MM.1S (cell line): ENCODE data around the gene ADCY2.

Experiments
- DNase-seq: peaks from one replicate; pipeline ENCODE4 v3.0.0-alpha.2; 2015
- H2AFZ ChIP-seq: fragments of 300-600 bp; sonication (generic); 2 replicates; pipeline ENCODE4 v1.6.0; 2016; ENCODE audit warnings: antibody characterized with exemption, low read length
- H3F3A ChIP-seq: fragments of 300-600 bp; sonication (generic); 2 replicates; pipeline ENCODE4 v1.6.1; 2016; ENCODE audit warnings: mild to moderate bottlenecking, antibody characterized with exemption, low read length, moderate library complexity, mixed read lengths; ENCODE audit not compliant: insufficient read depth
- H3K27ac ChIP-seq: fragments of 300-600 bp; sonication (generic); 2 replicates; pipeline ENCODE4 v1.5.1; 2016; ENCODE audit warnings: mild to moderate bottlenecking, low read length
- H3K27me3 ChIP-seq: fragments of 300-600 bp; sonication (generic); replicated peaks from 2 replicates; pipeline ENCODE4 v1.6.0; 2016; ENCODE audit warnings: low read length; ENCODE audit not compliant: insufficient read depth
- H3K36me3 ChIP-seq: fragments of 300-600 bp; sonication (generic); replicated peaks from 2 replicates; pipeline ENCODE4 v1.6.1; 2016; ENCODE audit warnings: mild to moderate bottlenecking, low read length, mixed read lengths; ENCODE audit not compliant: insufficient read depth
- H3K4me1 ChIP-seq: fragments of 300-600 bp; sonication (generic); 2 replicates; pipeline ENCODE4 v1.6.1; 2016; ENCODE audit warnings: low read length, mixed read lengths
- H3K4me2 ChIP-seq: fragments of 300-600 bp; sonication (generic); 2 replicates; pipeline ENCODE4 v1.6.0; 2016; ENCODE audit warnings: low read depth, low read length
- H3K4me3 ChIP-seq: fragments of 300-600 bp; sonication (generic); 2 replicates; pipeline ENCODE4 v1.5.1; 2016; ENCODE audit warnings: low read length, mixed read lengths
- H3K79me2 ChIP-seq: fragments of 300-600 bp; sonication (generic); 2 replicates; pipeline ENCODE4 v1.6.1; 2016; ENCODE audit warnings: mixed run types, low read length, mixed read lengths
- H3K9ac ChIP-seq: fragments of 300-600 bp; sonication (generic); 2 replicates; pipeline ENCODE4 v1.6.1; 2016; ENCODE audit warnings: low read length, mixed read lengths
- H3K9me2 ChIP-seq: fragments of 300-600 bp; sonication (generic); replicated peaks from 2 replicates; pipeline ENCODE4 v1.6.1; 2016; ENCODE audit warnings: mild to moderate bottlenecking, low read length, mixed read lengths; ENCODE audit not compliant: insufficient read depth
- H3K9me3 ChIP-seq: fragments of 300-600 bp; sonication (generic); replicated peaks from 2 replicates; pipeline ENCODE4 v1.6.1; 2016; ENCODE audit warnings: mild to moderate bottlenecking, low read length, mixed read lengths; ENCODE audit not compliant: insufficient read depth
- H4K20me1 ChIP-seq: fragments of 300-600 bp; sonication (generic); 2 replicates; pipeline ENCODE4 v1.6.1; 2016; ENCODE audit warnings: mild to moderate bottlenecking, low read length, moderate library complexity, mixed read lengths; ENCODE audit not compliant: insufficient read depth
- EZH2 ChIP-seq: fragments of 300-600 bp; sonication (generic); optimal IDR thresholded peaks from 2 replicates; pipeline ENCODE3; 2017; ENCODE audit warnings: low read depth, mild to moderate bottlenecking, antibody characterized with exemption, low read length, mixed read lengths
- EZH2phosphoT487 ChIP-seq: fragments of 300-600 bp; sonication (generic); IDR thresholded peaks from 2 replicates; pipeline ENCODE4 v1.6.1; 2018; ENCODE audit warnings: antibody characterized with exemption, low read length
- TF ChIP-seq, protein P1 (sequence below): fragments of 300-600 bp; sonication (generic); IDR thresholded peaks from 2 replicates; pipeline ENCODE4 v1.5.1; 2016; ENCODE audit warnings: antibody characterized with exemption, low read length, mixed read lengths

ADCY2 gene

GRCh38 chr5:7875151-7875550 lies 479.2 kb downstream of the ADCY2 start:
- peaks cover 47% of the 10 kb centered on the region for H4K20me1 ChIP-seq
- peaks cover 94% of the 10 kb centered on the region for H3K79me2 ChIP-seq
- H3K9ac ChIP-seq, result no peak overlapping the region
- H3K9me2 ChIP-seq, result no peaks in the 10 kb centered on the region
- TF ChIP-seq EZH2phosphoT487, result no peak
- TF ChIP-seq, protein P1, sequence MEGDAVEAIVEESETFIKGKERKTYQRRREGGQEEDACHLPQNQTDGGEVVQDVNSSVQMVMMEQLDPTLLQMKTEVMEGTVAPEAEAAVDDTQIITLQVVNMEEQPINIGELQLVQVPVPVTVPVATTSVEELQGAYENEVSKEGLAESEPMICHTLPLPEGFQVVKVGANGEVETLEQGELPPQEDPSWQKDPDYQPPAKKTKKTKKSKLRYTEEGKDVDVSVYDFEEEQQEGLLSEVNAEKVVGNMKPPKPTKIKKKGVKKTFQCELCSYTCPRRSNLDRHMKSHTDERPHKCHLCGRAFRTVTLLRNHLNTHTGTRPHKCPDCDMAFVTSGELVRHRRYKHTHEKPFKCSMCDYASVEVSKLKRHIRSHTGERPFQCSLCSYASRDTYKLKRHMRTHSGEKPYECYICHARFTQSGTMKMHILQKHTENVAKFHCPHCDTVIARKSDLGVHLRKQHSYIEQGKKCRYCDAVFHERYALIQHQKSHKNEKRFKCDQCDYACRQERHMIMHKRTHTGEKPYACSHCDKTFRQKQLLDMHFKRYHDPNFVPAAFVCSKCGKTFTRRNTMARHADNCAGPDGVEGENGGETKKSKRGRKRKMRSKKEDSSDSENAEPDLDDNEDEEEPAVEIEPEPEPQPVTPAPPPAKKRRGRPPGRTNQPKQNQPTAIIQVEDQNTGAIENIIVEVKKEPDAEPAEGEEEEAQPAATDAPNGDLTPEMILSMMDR, result no peak
- TF ChIP-seq EZH2, result no peak
- H3K36me3 ChIP-seq, result peaks cover 48% of the 10 kb centered on the region
- H3K27ac ChIP-seq, result no peak overlapping the region
- H3K9me3 ChIP-seq, result no peaks in the 10 kb centered on the region
- peaks cover 38% of the 10 kb centered on the region for H3F3A ChIP-seq
- DNase-seq, result no peak
- no peaks in the 10 kb centered on the region for H3K27me3 ChIP-seq
- no peak overlapping the region for H3K4me3 ChIP-seq
- H3K4me1 ChIP-seq, result peaks cover 42% of the 10 kb centered on the region
- no peak overlapping the region for H2AFZ ChIP-seq
- no peak overlapping the region for H3K4me2 ChIP-seq

GRCh38 chr5:7876867-7877266 lies 480.9 kb downstream of the ADCY2 start:
- no peak overlapping the region for H3K4me2 ChIP-seq
- H3K27ac ChIP-seq, result no peak overlapping the region
- no peak overlapping the region for H3K4me3 ChIP-seq
- no peak for DNase-seq
- H3K36me3 ChIP-seq, result peaks cover 58% of the 10 kb centered on the region
- no peaks in the 10 kb centered on the region for H3K9me2 ChIP-seq
- H3K9me3 ChIP-seq, result no peaks in the 10 kb centered on the region
- no peaks in the 10 kb centered on the region for H3K27me3 ChIP-seq
- H2AFZ ChIP-seq, result no peak overlapping the region
- H4K20me1 ChIP-seq, result peaks cover 64% of the 10 kb centered on the region
- peaks cover 36% of the 10 kb centered on the region for H3K4me1 ChIP-seq
- H3K9ac ChIP-seq, result no peak overlapping the region
- TF ChIP-seq, protein P1, result no peak
- no peak for TF ChIP-seq EZH2
- TF ChIP-seq EZH2phosphoT487, result no peak
- peaks cover 96% of the 10 kb centered on the region for H3K79me2 ChIP-seq
- H3F3A ChIP-seq, result peaks cover 22% of the 10 kb centered on the region

GRCh38 chr5:7877851-7878250 lies 481.9 kb downstream of the ADCY2 start:
- H3K4me1 ChIP-seq, result peaks cover 27% of the 10 kb centered on the region
- peaks cover 62% of the 10 kb centered on the region for H3K36me3 ChIP-seq
- H2AFZ ChIP-seq, result no peak overlapping the region
- no peak for TF ChIP-seq EZH2phosphoT487
- TF ChIP-seq, protein P1, result no peak
- no peak for TF ChIP-seq EZH2
- no peaks in the 10 kb centered on the region for H3K9me2 ChIP-seq
- H3F3A ChIP-seq, result peaks cover 12% of the 10 kb centered on the region
- no peak overlapping the region for H3K4me3 ChIP-seq
- peaks cover 66% of the 10 kb centered on the region for H4K20me1 ChIP-seq
- no peak overlapping the region for H3K9ac ChIP-seq
- DNase-seq, result no peak
- no peak overlapping the region for H3K27ac ChIP-seq
- H3K27me3 ChIP-seq, result no peaks in the 10 kb centered on the region
- H3K9me3 ChIP-seq, result no peaks in the 10 kb centered on the region
- H3K4me2 ChIP-seq, result no peak overlapping the region
- H3K79me2 ChIP-seq, result peaks cover 96% of the 10 kb centered on the region
